Upper lobe of right lung (tissue), 1 donor: ENCODE results near the gene KCND1. TPM values are rescaled to one million over a fixed set of nuclear protein-coding genes. Genes with fewer than 3 reads are reported as not detected.

Source experiments
- ATAC-seq: fragments of 200-7000 bp; cut with Tn5 transposase; one replicate; pipeline ENCODE4 v1.9.1; 2020; ENCODE audit warnings: mild to moderate bottlenecking, moderate library complexity
- DNase-seq: peaks from one replicate; pipeline ENCODE4 v3.0.0-alpha.2; 2020
- H3K27ac ChIP-seq: fragments of 200-600 bp; one replicate; pipeline ENCODE4 v1.8.0; 2022
- H3K27me3 ChIP-seq: fragments of 200-600 bp; one replicate; pipeline ENCODE4 v1.8.0; 2022; ENCODE audit warnings: mild to moderate bottlenecking
- H3K36me3 ChIP-seq: fragments of 200-600 bp; one replicate; pipeline ENCODE4 v1.8.0; 2022
- H3K4me1 ChIP-seq: fragments of 200-600 bp; one replicate; pipeline ENCODE4 v1.8.0; 2022
- H3K4me3 ChIP-seq: fragments of 200-600 bp; one replicate; pipeline ENCODE4 v1.8.0; 2022; ENCODE audit warnings: mild to moderate bottlenecking
- H3K9me3 ChIP-seq: fragments of 200-600 bp; one replicate; pipeline ENCODE4 v1.8.0; 2022
- intact Hi-C: fragments of 100-400 bp; cut with DNase I; formaldehyde crosslinking; loops from one replicate; pipeline ENCODE4 v1.11.0; 2022
- total RNA-seq: library from RNA; stranded (reverse); fragmentation: NEBNext Ultra II Directional; extraction: Animal tissue kit (Norgen Biotek cat#: 25700); gene quantifications from one replicate; pipeline ENCODE4 v1.2.1, GENCODE V29; 2021
- TF ChIP-seq, protein P1 (sequence below): fragments of 200-600 bp; IDR thresholded peaks from one replicate; pipeline ENCODE4 v1.8.0; 2022; ENCODE audit warnings: antibody characterized with exemption
- donor health status: DM: no; HTN: yes; CAD: no; lungs with severe emphysema.

KCND1 gene
- total RNA-seq, 1 donor from 2014 or later: 1.2 TPM

- ATAC-seq: no peak
- intact Hi-C loops: no loop called here
These were observed 53.4 kb downstream of the KCND1 start for GRCh38 chrX:48918301-48918642.

GRCh38 chrX:48917139-48918001 lies 54.3 kb downstream of the KCND1 start:
- TF ChIP-seq, protein P1, sequence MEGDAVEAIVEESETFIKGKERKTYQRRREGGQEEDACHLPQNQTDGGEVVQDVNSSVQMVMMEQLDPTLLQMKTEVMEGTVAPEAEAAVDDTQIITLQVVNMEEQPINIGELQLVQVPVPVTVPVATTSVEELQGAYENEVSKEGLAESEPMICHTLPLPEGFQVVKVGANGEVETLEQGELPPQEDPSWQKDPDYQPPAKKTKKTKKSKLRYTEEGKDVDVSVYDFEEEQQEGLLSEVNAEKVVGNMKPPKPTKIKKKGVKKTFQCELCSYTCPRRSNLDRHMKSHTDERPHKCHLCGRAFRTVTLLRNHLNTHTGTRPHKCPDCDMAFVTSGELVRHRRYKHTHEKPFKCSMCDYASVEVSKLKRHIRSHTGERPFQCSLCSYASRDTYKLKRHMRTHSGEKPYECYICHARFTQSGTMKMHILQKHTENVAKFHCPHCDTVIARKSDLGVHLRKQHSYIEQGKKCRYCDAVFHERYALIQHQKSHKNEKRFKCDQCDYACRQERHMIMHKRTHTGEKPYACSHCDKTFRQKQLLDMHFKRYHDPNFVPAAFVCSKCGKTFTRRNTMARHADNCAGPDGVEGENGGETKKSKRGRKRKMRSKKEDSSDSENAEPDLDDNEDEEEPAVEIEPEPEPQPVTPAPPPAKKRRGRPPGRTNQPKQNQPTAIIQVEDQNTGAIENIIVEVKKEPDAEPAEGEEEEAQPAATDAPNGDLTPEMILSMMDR: peak; percentile 91
- intact Hi-C loops: no loop called here
- ATAC-seq: peak; percentile 86
- DNase-seq: peak; percentile 90
- H3K27me3 ChIP-seq: no peaks in the 10 kb centered on the region
- H3K4me3 ChIP-seq: peak overlapping the region; percentile 57
- H3K36me3 ChIP-seq: peaks cover 1% of the 10 kb centered on the region
- peaks cover 6% of the 10 kb centered on the region for H3K4me1 ChIP-seq
- H3K27ac ChIP-seq: peak overlapping the region; percentile 89
- H3K9me3 ChIP-seq: no peaks in the 10 kb centered on the region

More at GRCh38 chrX:48918301-48918642, 53.4 kb downstream of the KCND1 start:
- TF ChIP-seq, protein P1: no peak
- no peaks in the 10 kb centered on the region for H3K27me3 ChIP-seq
- peaks cover 6% of the 10 kb centered on the region for H3K4me1 ChIP-seq
- H3K9me3 ChIP-seq: no peaks in the 10 kb centered on the region
- DNase-seq: no peak
- H3K36me3 ChIP-seq: peaks cover 9% of the 10 kb centered on the region
- peak overlapping the region; percentile 89 for H3K27ac ChIP-seq
- H3K4me3 ChIP-seq: peak overlapping the region; percentile 57

- DNase-seq: no peak
- Histone ChIP-seq H3K4me3 (no peak overlapping the region), H3K27me3 (no peaks in the 10 kb centered on the region), H3K27ac (no peak overlapping the region), H3K4me1 (no peaks in the 10 kb centered on the region), H3K9me3 (no peaks in the 10 kb centered on the region), H3K36me3 (no peaks in the 10 kb centered on the region)
- intact Hi-C loops: no loop called here
- TF ChIP-seq, protein P1: no peak
- no peak for ATAC-seq
These were observed 56.8 kb downstream of the KCND1 start for GRCh38 chrX:48914593-48915493.

DNA sequence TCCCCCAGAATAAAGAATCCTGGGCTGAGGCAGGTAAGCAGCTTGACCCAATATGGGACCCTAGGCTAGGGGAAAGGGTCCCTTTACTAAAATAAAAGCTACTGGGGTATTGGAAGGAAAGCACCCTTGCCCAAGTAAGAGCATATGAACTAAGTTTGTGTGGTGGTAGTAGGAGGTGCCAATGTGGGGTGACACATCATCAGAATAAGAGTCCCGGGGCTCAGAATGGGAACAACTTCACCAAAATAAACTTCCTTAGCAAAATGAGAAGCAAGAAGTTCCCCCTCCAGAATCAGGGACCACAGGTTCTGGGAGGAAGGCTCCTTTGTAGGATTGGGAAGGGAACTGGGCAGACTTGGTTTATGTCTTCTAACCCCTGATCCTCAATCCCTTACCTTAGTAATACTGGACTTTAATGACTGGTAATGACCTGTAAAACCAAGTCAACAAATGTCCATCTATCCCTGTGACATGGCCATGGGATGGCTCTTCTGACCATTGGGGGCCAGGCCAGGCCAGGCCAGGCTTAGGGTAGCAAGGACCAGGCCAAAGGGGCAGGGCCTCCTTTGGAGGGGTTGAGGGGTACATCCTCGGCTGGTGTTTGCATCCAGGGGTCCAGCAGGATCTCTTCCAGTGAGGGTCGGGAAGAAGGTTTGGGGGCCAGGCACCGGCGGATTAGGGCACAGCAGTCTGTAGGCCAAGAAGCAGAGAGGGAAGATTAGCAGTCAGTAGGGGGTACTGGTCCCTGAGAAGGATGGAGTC lies 57.9 kb downstream of the KCND1 start:
- H3K9me3 ChIP-seq: no peaks in the 10 kb centered on the region
- no peaks in the 10 kb centered on the region for H3K36me3 ChIP-seq
- H3K27me3 ChIP-seq: no peaks in the 10 kb centered on the region
- no peak overlapping the region for H3K27ac ChIP-seq
- intact Hi-C loops: no loop called here
- DNase-seq: no peak
- TF ChIP-seq, protein P1: no peak
- no peaks in the 10 kb centered on the region for H3K4me1 ChIP-seq
- H3K4me3 ChIP-seq: no peak overlapping the region
- ATAC-seq: no peak

DNA sequence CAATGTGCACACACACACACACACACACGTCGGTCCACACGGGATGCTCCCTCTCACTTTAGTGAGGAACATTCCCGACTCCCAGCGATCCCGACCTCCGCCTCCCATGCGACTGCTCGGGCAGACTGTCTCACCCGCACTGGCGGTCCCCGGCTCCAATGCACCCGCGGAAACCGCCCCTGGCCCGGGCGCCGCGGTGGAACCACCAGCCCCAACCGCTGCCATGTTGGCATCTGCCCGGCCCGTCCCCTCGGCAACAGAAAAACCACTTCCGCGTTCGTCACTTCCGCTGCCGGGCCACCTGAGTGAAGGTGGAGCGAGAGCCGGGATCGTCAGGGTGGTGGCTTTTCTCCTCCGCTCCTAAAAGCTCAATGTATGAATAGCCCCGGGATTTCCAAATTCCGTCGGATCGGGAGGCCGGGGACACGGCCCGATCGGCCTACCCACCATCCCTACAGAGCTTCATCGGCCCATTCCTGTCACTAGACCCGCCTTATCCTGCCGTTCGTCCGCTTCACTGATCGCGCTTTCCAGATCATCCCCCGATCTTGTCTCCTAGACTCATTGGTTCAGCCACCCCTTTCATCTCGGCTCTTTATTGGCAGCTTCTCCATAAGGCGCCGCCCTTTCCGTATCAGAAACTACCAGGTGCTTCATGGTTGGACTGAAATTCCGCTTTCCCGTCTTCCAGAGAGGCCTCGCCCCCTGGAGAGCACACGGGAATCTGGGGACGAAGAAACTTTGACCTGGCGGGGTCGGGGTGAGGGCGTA lies 60.0 kb downstream of the KCND1 start, which contains the start of gene SLC35A2:
Gene SLC35A2 (minus strand): TSS at position 235 of the 771 bp plus-strand sequence. CDS start 10 bp downstream, at position 225.
- H3K27ac ChIP-seq: peak within 1 kb of the TSS; percentile 80
- peak within 1 kb of the TSS; percentile 65 for H3K4me3 ChIP-seq
- ATAC-seq (peak; percentile 93), DNase-seq (peak; percentile 90)
- TF ChIP-seq, protein P1: no peak
- H3K4me1 ChIP-seq: no peaks in the 10 kb centered on the region
- no peaks in the 10 kb centered on the region for H3K9me3 ChIP-seq
- H3K27me3 ChIP-seq: no peaks in the 10 kb centered on the region
- intact Hi-C loops: no loop called here
- H3K36me3 ChIP-seq: no peaks in the 10 kb centered on the region
